ENCODE measurements around the gene MRPL33.
A peak's percentile ranks its signal among the peaks of the same experiment; 100 is the strongest.

Gene MRPL33

GRCh38 chr2:27799646-27800010 lies 28.1 kb downstream of the MRPL33 start:
- TF ChIP-seq GATA1 (IDR thresholded peaks at IDR 0.05; ENCODE audit: low read depth, low read length) (no peak), POLR2A (IDR thresholded peaks at IDR 0.05; ENCODE audit: low read length) (no peak)
- no peak for DNase-seq

- TF ChIP-seq POLR2A (IDR thresholded peaks at IDR 0.05; ENCODE audit: low read length) (no peak), GATA1 (IDR thresholded peaks at IDR 0.05; ENCODE audit: low read depth, low read length) (no peak)
- DNase-seq: no peak
These were observed 29.3 kb downstream of the MRPL33 start for GRCh38 chr2:27800856-27801255.

GRCh38 chr2:27802547-27802946 lies 31.0 kb downstream of the MRPL33 start:
- TF ChIP-seq POLR2A (IDR thresholded peaks at IDR 0.05; ENCODE audit: low read length): no peak
- no peak for TF ChIP-seq GATA1 (IDR thresholded peaks at IDR 0.05; ENCODE audit: low read depth, low read length)
- no peak for DNase-seq

- no peak for TF ChIP-seq GATA1 (IDR thresholded peaks at IDR 0.05; ENCODE audit: low read depth, low read length)
- DNase-seq: no peak
These were observed 31.5 kb downstream of the MRPL33 start for GRCh38 chr2:27803046-27803445.

- no peak for DNase-seq
- TF ChIP-seq POLR2A (IDR thresholded peaks at IDR 0.05; ENCODE audit: low read length) (no peak), GATA1 (IDR thresholded peaks at IDR 0.05; ENCODE audit: low read depth, low read length) (no peak)
These were observed 32.6 kb downstream of the MRPL33 start for GRCh38 chr2:27804146-27804545.

- no peak for DNase-seq
- TF ChIP-seq GATA1 (IDR thresholded peaks at IDR 0.05; ENCODE audit: low read depth, low read length) (no peak), POLR2A (IDR thresholded peaks at IDR 0.05; ENCODE audit: low read length) (no peak)
These were observed 33.7 kb downstream of the MRPL33 start for GRCh38 chr2:27805180-27805579.

GRCh38 chr2:27806311-27807059 lies 35.0 kb downstream of the MRPL33 start:
- TF ChIP-seq GATA1 (IDR thresholded peaks at IDR 0.05; ENCODE audit: low read depth, low read length): no peak
- no peak for TF ChIP-seq POLR2A (IDR thresholded peaks at IDR 0.05; ENCODE audit: low read length)
- DNase-seq: no peak

GRCh38 chr2:27807476-27807875 lies 36.0 kb downstream of the MRPL33 start:
- TF ChIP-seq GATA1 (IDR thresholded peaks at IDR 0.05; ENCODE audit: low read depth, low read length): no peak

GRCh38 chr2:27808418-27808817 lies 36.9 kb downstream of the MRPL33 start:
- no peak for DNase-seq
- no peak for TF ChIP-seq GATA1 (IDR thresholded peaks at IDR 0.05; ENCODE audit: low read depth, low read length)
- no peak for TF ChIP-seq POLR2A (IDR thresholded peaks at IDR 0.05; ENCODE audit: low read length)

More at GRCh38 chr2:27807476-27807875, 36.0 kb downstream of the MRPL33 start:
- DNase-seq: peak in 1 of 2 experiments; percentile 25

GRCh38 chr2:27808984-27809383 lies 37.5 kb downstream of the MRPL33 start:
- TF ChIP-seq GATA1 (IDR thresholded peaks at IDR 0.05; ENCODE audit: low read depth, low read length) (no peak), POLR2A (IDR thresholded peaks at IDR 0.05; ENCODE audit: low read length) (no peak)
- DNase-seq: no peak

GRCh38 chr2:27809761-27810241 lies 38.3 kb downstream of the MRPL33 start:
- TF ChIP-seq POLR2A (IDR thresholded peaks at IDR 0.05; ENCODE audit: low read length): no peak
- TF ChIP-seq GATA1 (IDR thresholded peaks at IDR 0.05; ENCODE audit: low read depth, low read length): no peak
- no peak for DNase-seq

GRCh38 chr2:27810455-27810854 lies 38.9 kb downstream of the MRPL33 start:
- DNase-seq: no peak
- TF ChIP-seq GATA1 (IDR thresholded peaks at IDR 0.05; ENCODE audit: low read depth, low read length) (no peak), POLR2A (IDR thresholded peaks at IDR 0.05; ENCODE audit: low read length) (no peak)

GRCh38 chr2:27811768-27812167 lies 40.2 kb downstream of the MRPL33 start:
- TF ChIP-seq POLR2A (IDR thresholded peaks at IDR 0.05; ENCODE audit: low read length): no peak
- TF ChIP-seq GATA1 (IDR thresholded peaks at IDR 0.05; ENCODE audit: low read depth, low read length): no peak
- DNase-seq: no peak

- TF ChIP-seq POLR2A (IDR thresholded peaks at IDR 0.05; ENCODE audit: low read length): no peak
- TF ChIP-seq GATA1 (IDR thresholded peaks at IDR 0.05; ENCODE audit: low read depth, low read length): no peak
- DNase-seq: no peak
These were observed 43.2 kb downstream of the MRPL33 start for GRCh38 chr2:27814758-27815157.

- TF ChIP-seq POLR2A (IDR thresholded peaks at IDR 0.05; ENCODE audit: low read length) (no peak), GATA1 (IDR thresholded peaks at IDR 0.05; ENCODE audit: low read depth, low read length) (no peak)
These were observed 44.4 kb downstream of the MRPL33 start for GRCh38 chr2:27815860-27816438.

More at GRCh38 chr2:27815860-27816438, 44.4 kb downstream of the MRPL33 start:
- DNase-seq: no peak
